ENCODE measurements around the gene ANP32A. TPM values are rescaled to one million over a fixed set of nuclear protein-coding genes. Genes with fewer than 3 reads are reported as not detected.

Gene ANP32A
- total RNA-seq, 4 donors from 2014 or later: 35.5 to 60.4 (median 47.3) TPM

DNA sequence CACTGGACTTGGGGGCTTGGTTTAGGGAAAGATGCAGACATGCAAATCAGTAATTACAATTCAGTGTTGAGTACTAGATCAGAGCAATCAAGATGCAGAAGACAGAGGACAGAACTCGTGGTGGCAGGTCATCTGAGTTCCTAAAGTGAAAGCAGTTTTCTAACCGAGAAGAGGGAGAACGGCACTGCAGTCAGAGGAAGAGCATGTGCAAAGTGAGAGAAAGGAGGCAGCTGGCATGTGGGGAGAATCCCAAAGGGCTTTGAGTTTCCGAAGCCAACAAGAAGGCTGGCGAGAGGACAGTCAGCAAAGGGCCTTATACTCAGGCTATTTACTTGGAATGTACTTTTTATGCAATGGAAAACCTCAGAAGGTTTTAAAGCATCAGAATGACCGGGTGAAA, 87.0 kb downstream of the ANP32A start:
- ATAC-seq (ENCODE audit: low FRiP score): no peak
- TF ChIP-seq CTCF (IDR thresholded peaks at IDR 0.05): no peak
- no peak for DNase-seq (ENCODE audit: low spot score)

DNA sequence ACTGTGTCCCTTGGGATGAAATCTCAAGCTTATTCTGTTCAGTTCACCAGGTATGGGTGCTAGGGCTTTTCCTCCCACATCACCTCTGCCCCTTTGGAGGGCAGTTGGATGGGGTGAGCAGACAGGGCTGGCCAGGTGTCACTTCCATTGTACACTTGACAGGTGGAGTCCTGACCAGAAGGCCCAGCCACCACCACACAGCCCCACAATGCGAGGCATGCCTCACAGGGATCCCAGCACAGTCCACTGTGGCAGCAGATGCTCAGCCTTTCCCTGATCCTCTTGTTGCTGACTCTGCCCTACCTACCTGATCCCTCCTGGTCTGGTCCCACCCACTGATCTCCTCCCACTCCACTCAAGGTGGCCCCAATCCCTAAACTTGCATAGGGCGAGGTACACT, 88.2 kb downstream of the ANP32A start:
- DNase-seq (ENCODE audit: low spot score) (no peak), ATAC-seq (ENCODE audit: low FRiP score) (no peak)
- no peak for TF ChIP-seq CTCF (IDR thresholded peaks at IDR 0.05)

DNA sequence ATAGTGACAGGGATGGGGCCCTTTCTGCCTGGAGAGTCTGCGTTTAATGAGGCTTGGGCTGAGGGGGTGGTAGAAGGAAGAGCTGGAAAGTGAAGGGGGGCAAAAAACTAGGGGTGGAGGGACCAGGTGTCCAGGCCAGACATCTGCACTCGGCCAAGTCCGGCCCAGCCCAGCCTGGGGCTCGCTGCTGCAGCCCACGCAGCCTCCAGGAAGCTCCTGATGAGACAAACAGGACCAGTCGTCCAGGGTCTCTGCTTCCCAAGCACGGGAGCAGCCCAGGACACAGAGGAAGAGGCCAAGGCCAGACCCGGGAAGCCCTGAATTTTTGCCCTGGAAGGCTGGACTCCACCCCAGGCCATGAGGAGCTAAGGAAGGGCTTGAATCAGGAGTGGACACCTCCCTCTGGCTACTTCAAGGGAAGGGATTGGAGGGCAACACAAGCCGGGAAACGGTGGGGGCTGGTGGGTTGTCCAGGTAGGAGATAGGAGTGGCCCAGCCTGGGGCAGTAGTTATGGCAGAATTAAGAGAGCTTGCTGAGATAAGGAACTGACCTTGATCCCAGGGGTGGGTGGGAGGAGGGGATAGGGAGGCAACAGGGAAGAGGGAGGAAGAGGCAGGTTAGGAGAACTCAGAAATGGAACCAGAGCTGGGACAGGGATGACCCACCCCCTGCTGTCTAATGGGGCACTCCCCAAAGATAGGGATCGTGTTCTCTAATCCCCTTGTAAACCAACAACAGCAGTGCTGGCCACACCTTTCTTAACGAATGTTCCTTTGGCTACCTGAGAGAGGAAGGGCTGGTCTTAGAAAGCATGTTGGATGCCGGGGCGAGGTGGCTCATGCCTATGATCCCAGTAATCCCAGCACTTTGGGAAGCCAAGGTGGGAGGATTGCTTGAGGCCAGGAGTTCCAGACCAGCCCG, 89.5 kb downstream of the ANP32A start:
- no peak for TF ChIP-seq CTCF (IDR thresholded peaks at IDR 0.05)
- ATAC-seq (ENCODE audit: low FRiP score) (no peak), DNase-seq (ENCODE audit: low spot score) (no peak)

DNA sequence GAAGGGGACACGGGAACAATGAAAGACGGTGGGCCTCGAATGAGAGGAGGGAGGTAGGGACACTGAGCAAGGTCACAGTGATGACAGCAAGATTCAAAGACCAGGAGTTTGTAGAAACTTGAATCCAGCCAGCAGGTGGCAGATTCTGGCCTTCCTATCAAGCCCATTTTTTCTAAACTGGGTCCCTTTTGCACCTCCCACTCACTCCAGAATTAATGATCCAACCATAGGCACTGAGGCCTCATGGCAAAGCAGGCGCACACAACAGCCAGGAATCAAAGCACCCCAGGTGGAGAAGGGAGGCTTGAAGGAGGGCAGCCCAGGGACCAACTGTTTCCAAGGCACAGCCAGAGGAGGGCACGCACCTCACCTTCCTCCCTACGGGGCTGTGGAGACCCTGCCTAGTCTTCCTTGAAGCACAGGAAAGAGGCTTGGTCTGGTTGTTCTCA, 90.2 kb downstream of the ANP32A start:
- ATAC-seq (ENCODE audit: low FRiP score) (no peak), DNase-seq (ENCODE audit: low spot score) (no peak)
- peak in 1 of 3 donors; percentile 51 for TF ChIP-seq CTCF (IDR thresholded peaks at IDR 0.05)

DNA sequence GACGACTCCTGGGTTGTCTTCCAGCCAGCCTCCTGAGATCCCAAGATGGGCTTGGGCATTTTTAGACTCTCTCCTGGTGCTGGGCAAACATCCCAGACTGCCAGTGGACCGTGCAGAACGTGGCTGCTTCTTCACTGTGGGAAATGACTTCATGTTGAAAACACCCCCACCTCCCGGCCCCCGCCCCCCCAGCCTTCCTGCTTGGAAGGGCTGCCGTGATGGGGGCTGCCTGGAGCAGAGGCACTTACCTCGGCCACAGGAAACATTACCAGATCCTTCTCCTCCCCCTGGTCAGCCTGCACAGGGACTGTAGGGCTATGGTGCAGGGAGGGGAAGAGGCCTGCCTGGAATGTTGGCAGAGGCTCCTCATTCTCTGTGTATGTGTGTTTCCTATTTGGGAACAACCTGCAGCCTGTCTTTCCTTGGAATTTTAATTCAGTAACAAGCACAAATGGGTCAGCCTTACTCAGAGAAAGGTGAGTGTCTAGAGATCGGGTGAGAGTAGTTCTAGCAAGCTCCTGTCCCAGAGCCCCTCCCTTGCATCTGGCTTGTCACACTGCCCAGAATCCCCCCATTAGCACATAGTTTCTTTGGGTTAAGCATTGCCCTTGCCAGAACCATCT, 90.8 kb downstream of the ANP32A start:
- TF ChIP-seq CTCF (IDR thresholded peaks at IDR 0.05): no peak
- DNase-seq (ENCODE audit: low spot score) (no peak), ATAC-seq (ENCODE audit: low FRiP score) (peak; percentile 31)

Small RNA genes lying within 50 kb of the gene (small RNA-seq; reads per million reads assigned to genes)
- not detected for gene MIR4312

Other genes with a start within 250 kb of the ANP32A start
- 10 to 100 TPM in 3 of 4 donors, 1 to 10 TPM in 1; 4.7 to 18.8 (median 13.7) TPM for gene CORO2B, start 241.9 kb downstream of the ANP32A start, total RNA-seq
- 1 to 10 TPM in 3 of 4 donors, under 1 TPM in 1; 0.93 to 4.1 (median 2.7) TPM for gene SPESP1, start 109.6 kb upstream of the ANP32A start, total RNA-seq
- gene NOX5, start 193.8 kb upstream of the ANP32A start, total RNA-seq: under 1 TPM; 0.28 to 0.56 (median 0.42) TPM

Measured in omental fat pad (tissue), 4 donors.